GM23248 (cell line): ENCODE data around the gene STKLD1.

Experiments
- EZH2 ChIP-seq: fragments of 200-600 bp; sonication (generic); IDR thresholded peaks from 2 replicates; pipeline ENCODE4 v1.6.1; 2018; ENCODE audit warnings: antibody characterized with exemption, mild to moderate bottlenecking; ENCODE audit not compliant: insufficient read depth, poor library complexity, severe bottlenecking
- EZH2phosphoT487 ChIP-seq: fragments of 200-600 bp; sonication (generic); IDR thresholded peaks from 2 replicates; pipeline ENCODE4 v1.6.1; 2018; ENCODE audit warnings: antibody characterized with exemption, moderate library complexity, mild to moderate bottlenecking, low read depth; ENCODE audit not compliant: insufficient read depth

DNA sequence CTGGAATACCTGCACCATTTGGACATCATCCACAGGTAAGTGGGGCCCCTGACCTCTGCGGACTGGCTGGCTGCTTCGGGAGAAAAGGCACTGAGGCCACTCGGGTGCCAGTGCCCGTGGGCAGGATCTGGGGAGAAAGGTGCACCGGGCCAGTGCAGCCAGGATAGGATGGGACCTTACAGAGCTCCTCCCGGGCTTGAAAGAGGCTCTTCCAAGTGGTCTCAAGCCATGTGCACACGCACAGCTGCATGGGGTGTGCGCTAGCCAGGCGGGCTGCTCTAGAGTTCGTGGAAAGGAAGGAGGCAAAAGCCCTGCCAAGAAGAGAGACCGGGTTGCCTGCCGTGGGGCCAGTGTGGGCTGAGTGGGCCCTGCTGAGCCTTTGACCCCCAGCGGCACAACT is 13.4 kb downstream of the STKLD1 start:
- TF ChIP-seq EZH2phosphoT487, result no peak
- TF ChIP-seq EZH2, result no peak
